Measurements from ENCODE around the gene PAK5.

The PAK5 gene

DNA sequence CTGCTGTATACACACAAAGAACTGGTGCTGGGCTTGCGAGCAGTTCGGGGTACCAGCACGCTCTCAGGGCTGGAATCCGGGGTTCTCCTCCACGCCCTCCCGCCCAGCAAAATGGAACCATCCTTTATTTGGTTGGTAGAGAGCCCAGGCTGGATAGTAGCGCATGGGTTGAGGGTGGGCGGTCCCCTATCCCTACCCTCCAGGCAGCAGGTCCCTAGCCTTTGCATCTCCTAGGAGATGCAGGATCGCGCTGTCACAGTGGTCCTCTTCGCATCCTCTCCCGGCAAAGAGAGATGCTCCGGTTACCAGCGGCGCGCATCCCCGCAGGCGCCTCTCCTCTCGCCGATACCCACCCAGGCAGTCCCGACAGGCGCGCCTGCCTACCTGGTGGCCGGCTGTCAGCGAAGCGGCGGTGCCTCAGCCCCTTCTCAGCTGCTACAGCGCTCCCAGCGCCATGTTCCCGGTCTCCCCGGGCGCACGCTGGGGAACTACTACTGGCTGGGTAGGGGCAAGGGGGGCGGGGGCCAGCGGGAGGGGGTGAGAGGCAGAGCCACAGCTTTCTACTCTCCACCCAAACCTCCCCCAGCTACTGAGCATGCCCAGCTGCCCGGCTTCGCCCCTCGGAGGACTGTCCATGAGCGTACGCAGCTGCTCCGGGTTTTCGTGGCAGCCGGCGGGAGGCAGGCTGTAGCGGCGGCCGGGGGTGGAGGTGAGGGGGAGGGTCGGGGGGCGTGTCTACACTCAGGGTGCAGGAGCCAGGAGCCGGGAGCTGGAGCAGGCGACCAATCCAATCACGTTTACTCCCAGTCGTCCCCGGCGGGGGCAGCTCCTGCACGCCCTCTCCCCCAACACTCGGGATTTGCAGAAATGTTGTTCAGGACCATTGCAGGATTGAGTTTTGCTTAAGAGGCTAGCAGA lies at the start of gene PAK5:
Gene PAK5, minus strand, starts transcription at position 699 of the 918 bp plus-strand sequence. CDS start 194,748 bp downstream, outside the sequence.
- Histone ChIP-seq H3K27me3 (ENCODE audit: control insufficient read depth, insufficient read depth, low read length) (peaks cover 33% of the 10 kb centered on the region), H3K4me1 (ENCODE audit: control insufficient read depth, insufficient read depth, low read length) (peaks cover 4% of the 10 kb centered on the region), H3K4me3 (ENCODE audit: low read depth, low read length) (peak within 1 kb of the TSS; percentile 65), H3K9ac (ENCODE audit: low read depth, low read length) (no peak within 1 kb of the TSS), H3K36me3 (ENCODE audit: control insufficient read depth, insufficient read depth, low read length) (no peaks in the 10 kb centered on the region), H3K9me3 (ENCODE audit: control insufficient read depth, insufficient read depth, low read length) (no peaks in the 10 kb centered on the region)

- Histone ChIP-seq H3K9ac (ENCODE audit: low read depth, low read length) (no peak overlapping the region), H3K27me3 (ENCODE audit: control insufficient read depth, insufficient read depth, low read length) (no peaks in the 10 kb centered on the region), H3K9me3 (ENCODE audit: control insufficient read depth, insufficient read depth, low read length) (no peaks in the 10 kb centered on the region), H3K36me3 (ENCODE audit: control insufficient read depth, insufficient read depth, low read length) (no peaks in the 10 kb centered on the region), H3K4me1 (ENCODE audit: control insufficient read depth, insufficient read depth, low read length) (no peaks in the 10 kb centered on the region), H3K4me3 (ENCODE audit: low read depth, low read length) (no peak overlapping the region)
Observed at GRCh38 chr20:9887706-9888105, 48.8 kb upstream of the PAK5 start.

GRCh38 chr20:9886227-9886626 lies 47.4 kb upstream of the PAK5 start:
- Histone ChIP-seq H3K9me3 (ENCODE audit: control insufficient read depth, insufficient read depth, low read length) (no peaks in the 10 kb centered on the region), H3K27me3 (ENCODE audit: control insufficient read depth, insufficient read depth, low read length) (no peaks in the 10 kb centered on the region), H3K36me3 (ENCODE audit: control insufficient read depth, insufficient read depth, low read length) (no peaks in the 10 kb centered on the region), H3K9ac (ENCODE audit: low read depth, low read length) (no peak overlapping the region), H3K4me1 (ENCODE audit: control insufficient read depth, insufficient read depth, low read length) (no peaks in the 10 kb centered on the region), H3K4me3 (ENCODE audit: low read depth, low read length) (no peak overlapping the region)

- Histone ChIP-seq H3K36me3 (ENCODE audit: control insufficient read depth, insufficient read depth, low read length) (no peaks in the 10 kb centered on the region), H3K4me1 (ENCODE audit: control insufficient read depth, insufficient read depth, low read length) (no peaks in the 10 kb centered on the region), H3K9ac (ENCODE audit: low read depth, low read length) (no peak overlapping the region), H3K9me3 (ENCODE audit: control insufficient read depth, insufficient read depth, low read length) (no peaks in the 10 kb centered on the region), H3K4me3 (ENCODE audit: low read depth, low read length) (no peak overlapping the region), H3K27me3 (ENCODE audit: control insufficient read depth, insufficient read depth, low read length) (no peaks in the 10 kb centered on the region)
Observed at GRCh38 chr20:9884666-9885065, 45.8 kb upstream of the PAK5 start.

DNA sequence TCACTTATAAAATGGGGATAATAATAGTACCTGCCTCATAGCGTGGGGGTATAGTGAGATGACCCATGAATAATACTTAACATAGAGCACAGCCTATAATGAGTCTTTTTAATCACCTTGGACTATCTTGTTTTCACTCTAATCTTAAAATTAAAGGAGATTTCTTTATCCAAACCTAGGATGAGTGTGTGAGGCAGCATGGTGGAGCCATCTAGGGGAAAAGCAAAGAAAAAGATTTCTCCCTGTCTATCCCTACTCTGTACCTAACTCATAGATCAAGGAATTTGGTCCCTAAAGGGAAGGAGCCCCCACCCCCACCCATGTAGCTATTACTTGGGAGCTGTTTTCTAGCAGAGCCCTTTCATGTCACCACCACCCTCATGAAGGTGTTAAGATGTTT lies 45.2 kb upstream of the PAK5 start:
- no peaks in the 10 kb centered on the region for H3K27me3 ChIP-seq (ENCODE audit: control insufficient read depth, insufficient read depth, low read length)
- H3K36me3 ChIP-seq (ENCODE audit: control insufficient read depth, insufficient read depth, low read length) = no peaks in the 10 kb centered on the region
- H3K4me3 ChIP-seq (ENCODE audit: low read depth, low read length) = no peak overlapping the region
- H3K4me1 ChIP-seq (ENCODE audit: control insufficient read depth, insufficient read depth, low read length) = no peaks in the 10 kb centered on the region
- no peaks in the 10 kb centered on the region for H3K9me3 ChIP-seq (ENCODE audit: control insufficient read depth, insufficient read depth, low read length)
- no peak overlapping the region for H3K9ac ChIP-seq (ENCODE audit: low read depth, low read length)

GRCh38 chr20:9877932-9878495 lies 39.1 kb upstream of the PAK5 start:
- H3K9me3 ChIP-seq (ENCODE audit: control insufficient read depth, insufficient read depth, low read length) = no peaks in the 10 kb centered on the region
- no peak overlapping the region for H3K9ac ChIP-seq (ENCODE audit: low read depth, low read length)
- H3K4me3 ChIP-seq (ENCODE audit: low read depth, low read length) = no peak overlapping the region
- no peaks in the 10 kb centered on the region for H3K36me3 ChIP-seq (ENCODE audit: control insufficient read depth, insufficient read depth, low read length)
- H3K27me3 ChIP-seq (ENCODE audit: control insufficient read depth, insufficient read depth, low read length) = no peaks in the 10 kb centered on the region
- H3K4me1 ChIP-seq (ENCODE audit: control insufficient read depth, insufficient read depth, low read length) = no peaks in the 10 kb centered on the region

- Histone ChIP-seq H3K36me3 (ENCODE audit: control insufficient read depth, insufficient read depth, low read length) (no peaks in the 10 kb centered on the region), H3K27me3 (ENCODE audit: control insufficient read depth, insufficient read depth, low read length) (no peaks in the 10 kb centered on the region), H3K4me1 (ENCODE audit: control insufficient read depth, insufficient read depth, low read length) (no peaks in the 10 kb centered on the region), H3K9ac (ENCODE audit: low read depth, low read length) (no peak overlapping the region), H3K4me3 (ENCODE audit: low read depth, low read length) (no peak overlapping the region), H3K9me3 (ENCODE audit: control insufficient read depth, insufficient read depth, low read length) (no peaks in the 10 kb centered on the region)
Observed at GRCh38 chr20:9867196-9867980, 28.5 kb upstream of the PAK5 start.

DNA sequence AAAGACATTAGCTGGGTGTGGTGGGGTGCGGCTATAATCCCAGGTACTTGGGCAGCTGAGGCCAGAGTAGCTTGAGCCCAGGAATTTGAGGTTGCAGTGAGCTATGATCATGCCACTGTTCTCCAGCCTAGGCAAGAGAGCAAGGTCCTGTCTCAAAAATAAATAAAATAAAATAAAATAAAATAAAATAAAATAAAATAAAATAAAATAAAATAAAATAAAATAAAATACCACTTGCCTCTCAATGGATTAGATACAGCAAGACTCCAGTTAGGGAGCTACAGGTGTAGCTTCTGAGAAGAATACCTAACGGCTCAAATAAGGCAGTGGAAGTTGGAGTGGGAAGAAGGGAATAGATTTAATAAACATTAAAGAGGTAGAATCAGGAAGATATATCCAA lies 13.7 kb upstream of the PAK5 start:
- Histone ChIP-seq H3K4me1 (ENCODE audit: control insufficient read depth, insufficient read depth, low read length) (no peaks in the 10 kb centered on the region), H3K4me3 (ENCODE audit: low read depth, low read length) (no peak overlapping the region), H3K9ac (ENCODE audit: low read depth, low read length) (no peak overlapping the region), H3K36me3 (ENCODE audit: control insufficient read depth, insufficient read depth, low read length) (no peaks in the 10 kb centered on the region), H3K27me3 (ENCODE audit: control insufficient read depth, insufficient read depth, low read length) (no peaks in the 10 kb centered on the region), H3K9me3 (ENCODE audit: control insufficient read depth, insufficient read depth, low read length) (no peaks in the 10 kb centered on the region)

GRCh38 chr20:9839626-9840025 lies 750 bp upstream of the PAK5 start:
- Histone ChIP-seq H3K27me3 (ENCODE audit: control insufficient read depth, insufficient read depth, low read length) (peaks cover 33% of the 10 kb centered on the region), H3K4me3 (ENCODE audit: low read depth, low read length) (peak overlapping the region; percentile 47), H3K9ac (ENCODE audit: low read depth, low read length) (no peak overlapping the region), H3K36me3 (ENCODE audit: control insufficient read depth, insufficient read depth, low read length) (no peaks in the 10 kb centered on the region), H3K9me3 (ENCODE audit: control insufficient read depth, insufficient read depth, low read length) (no peaks in the 10 kb centered on the region), H3K4me1 (ENCODE audit: control insufficient read depth, insufficient read depth, low read length) (peaks cover 4% of the 10 kb centered on the region)

- peaks cover 33% of the 10 kb centered on the region for H3K27me3 ChIP-seq (ENCODE audit: control insufficient read depth, insufficient read depth, low read length)
- H3K4me3 ChIP-seq (ENCODE audit: low read depth, low read length) = peak overlapping the region; percentile 65
- no peaks in the 10 kb centered on the region for H3K9me3 ChIP-seq (ENCODE audit: control insufficient read depth, insufficient read depth, low read length)
- H3K9ac ChIP-seq (ENCODE audit: low read depth, low read length) = no peak overlapping the region
- H3K36me3 ChIP-seq (ENCODE audit: control insufficient read depth, insufficient read depth, low read length) = no peaks in the 10 kb centered on the region
- H3K4me1 ChIP-seq (ENCODE audit: control insufficient read depth, insufficient read depth, low read length) = peaks cover 4% of the 10 kb centered on the region
Observed at GRCh38 chr20:9838035-9838377, 870 bp downstream of the PAK5 start.

GRCh38 chr20:9837634-9838033 lies 1.2 kb downstream of the PAK5 start:
- Histone ChIP-seq H3K27me3 (ENCODE audit: control insufficient read depth, insufficient read depth, low read length) (peaks cover 33% of the 10 kb centered on the region), H3K4me3 (ENCODE audit: low read depth, low read length) (peak overlapping the region; percentile 65), H3K9ac (ENCODE audit: low read depth, low read length) (no peak overlapping the region), H3K36me3 (ENCODE audit: control insufficient read depth, insufficient read depth, low read length) (no peaks in the 10 kb centered on the region), H3K4me1 (ENCODE audit: control insufficient read depth, insufficient read depth, low read length) (peaks cover 4% of the 10 kb centered on the region), H3K9me3 (ENCODE audit: control insufficient read depth, insufficient read depth, low read length) (no peaks in the 10 kb centered on the region)

All from iPS-15b (cell line).